HG03175 (cell line): ENCODE measurements around the gene GSC2.
"Not testable (repeated sequence)": the region's sequence is repeated elsewhere in the genome, so short reads cannot be mapped to it uniquely, and the experiment has no call there.

Source experiments
- ATAC-seq: cut with Tn5 transposase; IDR thresholded peaks from one replicate; pipeline ENCODE4 v1.9.1; 2021; ENCODE audit warnings: mild to moderate bottlenecking, moderate library complexity; ENCODE audit not compliant: unreplicated experiment

GSC2 gene

GRCh38 chr22:19156109-19156508 lies 6.0 kb upstream of the GSC2 start:
- ATAC-seq, result not testable (repeated sequence)

- ATAC-seq, result no peak
Observed at GRCh38 chr22:19152942-19153883, 3.1 kb upstream of the GSC2 start.

DNA sequence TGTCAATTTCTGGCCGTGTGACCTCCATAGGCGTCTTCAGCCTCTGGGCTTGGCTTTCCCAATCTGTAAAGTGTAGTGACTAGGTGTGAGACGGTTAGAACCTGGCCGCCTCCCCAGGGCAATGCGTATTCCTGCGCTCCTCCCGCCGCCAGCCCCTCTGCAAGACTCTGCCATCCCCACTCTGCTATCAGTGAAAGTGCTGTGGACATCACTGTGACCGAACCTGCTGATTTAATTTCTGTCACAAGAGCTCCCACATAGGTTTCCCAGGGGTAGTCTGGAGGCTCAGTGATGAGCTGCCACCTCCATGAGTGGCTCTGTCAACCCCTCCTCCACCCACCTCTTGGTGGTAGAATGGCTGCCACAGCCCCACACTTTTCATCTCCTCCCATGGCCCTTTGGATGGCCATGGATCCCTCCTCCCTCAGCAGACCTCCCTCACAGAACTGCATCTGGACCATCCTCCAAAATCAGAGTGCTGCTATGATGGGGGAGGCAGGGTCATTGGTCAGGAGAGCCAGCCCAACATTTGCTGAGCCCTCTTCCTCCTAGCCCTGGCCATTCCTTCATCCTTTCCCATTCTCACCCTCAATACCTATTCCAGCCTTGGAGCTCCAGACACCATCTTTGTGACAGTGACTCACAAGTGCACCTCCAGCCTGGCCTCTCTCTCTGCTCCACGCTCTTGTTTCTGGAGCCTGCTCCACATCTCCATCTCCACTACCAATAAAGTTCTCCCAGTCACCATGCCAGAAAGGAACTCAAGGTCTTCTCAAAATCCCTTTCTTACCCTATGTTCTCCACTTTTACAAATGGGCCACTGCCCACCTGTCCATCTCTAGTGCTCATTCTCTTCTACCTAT lies 1.5 kb upstream of the GSC2 start:
- no peak for ATAC-seq

DNA sequence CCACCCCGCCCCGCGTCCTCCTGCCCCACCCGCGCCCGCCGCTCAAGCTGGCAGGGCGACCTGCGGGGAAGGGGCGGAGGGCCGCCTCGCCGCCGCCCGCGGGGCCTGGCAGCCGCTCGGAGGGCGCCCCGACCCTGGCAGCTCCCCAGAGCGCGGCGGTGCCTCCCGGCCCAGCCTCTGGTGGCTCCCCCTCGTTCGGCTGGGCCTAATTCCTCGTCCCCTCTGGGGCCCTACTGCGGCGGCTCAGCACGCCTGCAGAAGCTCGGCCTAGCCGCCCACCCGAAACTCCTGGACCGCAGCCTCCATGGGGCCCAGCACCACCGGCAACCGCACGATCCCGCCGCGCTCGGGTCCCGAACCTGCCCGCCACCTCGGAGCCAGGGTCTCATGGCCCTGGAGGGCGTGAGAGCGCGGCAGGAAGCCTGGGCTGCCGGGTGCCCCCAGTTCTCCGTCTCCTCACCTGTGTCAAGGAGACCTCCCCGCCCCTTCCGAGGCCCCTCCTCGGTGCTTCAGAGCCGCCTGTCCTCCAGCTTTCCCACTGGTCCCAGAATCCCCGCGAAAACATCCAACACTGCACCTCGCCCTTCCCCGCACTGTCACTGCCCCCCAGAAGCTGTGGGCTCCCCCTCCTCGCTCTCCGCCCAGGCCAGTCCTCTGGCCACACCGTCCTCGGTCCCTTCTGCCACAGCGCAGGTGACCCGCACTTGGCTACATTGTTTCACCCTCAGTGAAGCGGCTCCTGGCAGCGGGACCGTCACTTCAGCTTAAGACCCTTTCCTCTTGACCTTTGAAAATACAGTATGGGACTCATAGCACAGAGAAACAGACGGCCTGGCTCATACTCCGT lies 613 bp upstream of the GSC2 start:
- no peak for ATAC-seq

DNA sequence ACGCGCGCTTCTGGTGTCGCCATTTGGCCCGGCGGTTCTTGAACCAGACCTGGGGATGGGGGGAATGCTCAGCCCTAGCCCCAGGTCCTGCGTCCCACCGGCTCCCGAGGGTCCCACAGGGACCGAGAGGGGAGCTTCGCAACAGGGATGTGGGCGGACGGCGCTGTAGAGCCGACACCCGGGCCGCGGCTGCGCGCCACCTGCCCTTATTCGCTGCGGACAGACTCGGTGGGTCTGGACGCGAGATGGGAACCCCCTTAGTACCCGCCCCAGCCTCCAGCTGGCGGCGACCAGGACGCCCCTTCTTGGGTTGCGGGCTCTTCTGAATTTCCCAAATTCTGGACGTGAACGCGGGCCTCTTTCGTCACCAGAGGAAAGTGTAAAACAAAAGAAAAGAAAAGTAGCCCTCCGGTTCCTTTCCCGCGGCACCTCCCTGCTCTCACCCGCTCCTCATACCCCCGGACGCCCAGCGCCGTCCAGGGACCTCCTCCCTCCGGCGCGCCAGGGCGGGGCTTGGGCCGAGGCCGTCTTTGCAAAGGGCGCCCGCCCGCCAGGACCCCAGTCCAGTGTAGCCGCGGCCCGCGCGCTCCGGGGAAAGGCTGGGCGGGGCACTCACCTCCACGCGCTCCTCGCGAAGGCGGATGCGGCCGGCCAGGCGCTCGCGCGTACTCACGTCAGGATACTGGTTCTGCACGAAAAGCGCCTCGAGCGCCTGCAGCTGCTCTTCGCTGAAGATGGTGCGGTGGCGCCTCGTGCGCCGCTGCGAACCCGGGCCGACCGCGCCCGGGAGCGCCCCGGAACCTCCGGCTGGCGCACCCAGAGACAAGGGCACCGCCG lies 827 bp downstream of the GSC2 start:
- ATAC-seq, result no peak

- ATAC-seq, result no peak
Observed at GRCh38 chr22:19148417-19149046, 1.6 kb downstream of the GSC2 start.

GRCh38 chr22:19147195-19147780 lies 2.8 kb downstream of the GSC2 start:
- no peak for ATAC-seq

DNA sequence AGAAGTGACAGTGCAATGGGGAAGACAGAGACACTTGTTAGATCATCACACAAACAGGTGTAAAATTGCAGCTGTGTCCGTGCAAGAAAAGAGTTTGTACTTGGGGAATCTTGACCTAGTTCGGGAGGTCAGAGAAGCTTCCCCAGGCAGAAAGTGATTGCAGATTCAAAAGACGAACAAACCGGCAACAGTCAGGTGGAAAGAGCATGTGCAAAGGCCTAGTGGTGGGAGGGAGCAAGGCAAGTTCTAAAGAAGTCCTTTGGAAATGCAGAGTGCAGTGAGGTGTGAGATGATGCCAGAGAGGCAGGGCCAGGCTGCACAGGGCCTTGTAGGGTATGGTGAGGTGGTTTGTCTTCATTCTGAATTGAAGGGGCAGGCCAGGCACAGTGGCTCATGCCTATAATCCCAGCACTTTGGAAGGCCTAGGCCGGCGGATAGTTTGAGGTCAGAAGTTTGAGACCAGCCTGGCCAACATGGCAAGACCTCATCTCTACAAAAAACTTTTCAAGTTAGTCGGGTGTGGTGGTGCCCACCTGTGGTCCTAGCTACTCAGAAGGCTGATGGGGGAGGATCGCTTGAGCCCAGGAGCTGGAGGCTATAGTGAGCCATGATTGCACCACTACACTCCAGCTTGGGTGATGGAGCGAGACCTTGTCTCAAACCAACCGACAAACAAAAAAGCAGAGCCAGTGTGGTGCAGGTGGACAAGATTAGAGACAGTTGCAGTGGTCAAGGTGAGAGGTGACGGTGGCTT lies 3.7 kb downstream of the GSC2 start:
- ATAC-seq, result no peak

DNA sequence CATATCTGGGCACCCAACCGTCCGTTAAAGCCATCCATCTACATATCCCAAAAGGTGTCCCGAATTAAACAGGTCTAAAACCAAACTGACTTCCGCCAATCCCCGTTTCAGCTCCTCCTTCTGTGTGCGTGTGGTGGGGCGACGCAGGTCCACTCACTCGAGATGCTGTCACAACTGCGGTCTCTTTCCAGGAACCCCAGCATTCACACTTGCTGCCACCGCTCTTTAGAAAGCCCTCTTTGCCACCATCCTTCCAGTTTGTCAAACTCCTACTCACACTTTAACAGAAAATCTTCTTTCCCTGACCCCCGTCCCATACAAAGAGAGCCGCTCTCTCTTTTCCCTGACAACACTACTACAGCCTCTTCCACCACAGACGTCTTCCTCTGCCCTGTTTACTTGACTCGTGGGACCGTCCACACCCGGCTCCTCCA lies 6.1 kb downstream of the GSC2 start:
- ATAC-seq, result peak; percentile 7

DNA sequence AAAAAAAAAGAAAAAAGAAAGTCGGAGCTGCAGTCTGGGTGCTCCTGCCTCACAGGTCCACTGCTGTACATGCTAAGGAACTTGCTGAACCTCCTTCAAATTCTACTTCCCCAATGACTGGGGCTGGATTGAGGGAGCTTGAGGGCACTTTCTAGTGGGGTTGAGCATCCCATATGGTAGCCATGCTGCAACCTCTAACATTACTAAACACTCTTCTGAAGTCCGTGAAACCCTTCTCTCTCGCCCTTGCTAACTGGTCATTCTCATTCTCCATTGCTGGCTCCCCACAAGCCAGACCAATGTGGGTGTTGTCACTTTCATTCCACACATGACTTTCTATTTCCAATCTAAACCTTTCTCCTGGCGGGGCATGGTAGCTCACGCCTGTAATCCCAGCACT lies 6.9 kb downstream of the GSC2 start:
- ATAC-seq, result no peak

- ATAC-seq, result no peak
Observed at GRCh38 chr22:19142394-19142793, 7.7 kb downstream of the GSC2 start.

DNA sequence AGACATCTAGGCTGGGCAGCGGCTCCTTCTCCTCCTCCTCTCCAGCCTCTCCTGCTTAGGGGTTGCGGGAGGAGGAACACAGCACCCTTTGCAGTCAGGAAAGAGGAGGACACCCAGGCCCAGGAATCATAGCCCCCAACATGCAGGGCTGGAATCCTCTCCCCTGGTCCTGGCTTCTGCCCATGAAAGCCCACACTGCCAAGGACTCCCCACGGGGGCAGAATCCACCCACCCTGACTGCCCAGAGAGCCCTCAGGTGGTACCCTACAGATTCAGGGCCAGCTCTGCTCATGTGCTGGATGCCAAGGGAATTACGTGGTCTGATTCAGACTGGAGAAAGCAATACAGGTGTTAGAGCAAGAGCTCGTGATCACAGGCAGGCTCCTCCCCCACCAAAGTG lies 10.1 kb downstream of the GSC2 start:
- ATAC-seq, result no peak

DNA sequence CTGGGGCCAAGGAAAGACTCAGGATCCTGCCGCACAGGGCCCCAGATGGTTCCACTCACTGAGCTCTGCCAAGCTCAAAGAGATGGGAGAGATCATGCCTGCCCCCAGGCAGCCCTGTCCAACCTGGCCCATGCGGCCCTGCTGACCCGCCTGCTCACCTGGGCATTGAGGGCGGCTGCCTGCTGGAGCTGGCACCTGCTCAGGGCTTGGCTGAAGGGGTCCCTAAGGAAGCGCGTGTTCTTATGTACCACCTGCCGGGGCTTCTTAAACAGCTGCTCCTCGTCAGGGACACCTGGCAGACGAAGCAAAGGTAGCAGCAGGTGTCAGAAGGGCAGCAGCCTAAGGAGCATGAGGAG lies 11.1 kb downstream of the GSC2 start:
- ATAC-seq, result no peak

DNA sequence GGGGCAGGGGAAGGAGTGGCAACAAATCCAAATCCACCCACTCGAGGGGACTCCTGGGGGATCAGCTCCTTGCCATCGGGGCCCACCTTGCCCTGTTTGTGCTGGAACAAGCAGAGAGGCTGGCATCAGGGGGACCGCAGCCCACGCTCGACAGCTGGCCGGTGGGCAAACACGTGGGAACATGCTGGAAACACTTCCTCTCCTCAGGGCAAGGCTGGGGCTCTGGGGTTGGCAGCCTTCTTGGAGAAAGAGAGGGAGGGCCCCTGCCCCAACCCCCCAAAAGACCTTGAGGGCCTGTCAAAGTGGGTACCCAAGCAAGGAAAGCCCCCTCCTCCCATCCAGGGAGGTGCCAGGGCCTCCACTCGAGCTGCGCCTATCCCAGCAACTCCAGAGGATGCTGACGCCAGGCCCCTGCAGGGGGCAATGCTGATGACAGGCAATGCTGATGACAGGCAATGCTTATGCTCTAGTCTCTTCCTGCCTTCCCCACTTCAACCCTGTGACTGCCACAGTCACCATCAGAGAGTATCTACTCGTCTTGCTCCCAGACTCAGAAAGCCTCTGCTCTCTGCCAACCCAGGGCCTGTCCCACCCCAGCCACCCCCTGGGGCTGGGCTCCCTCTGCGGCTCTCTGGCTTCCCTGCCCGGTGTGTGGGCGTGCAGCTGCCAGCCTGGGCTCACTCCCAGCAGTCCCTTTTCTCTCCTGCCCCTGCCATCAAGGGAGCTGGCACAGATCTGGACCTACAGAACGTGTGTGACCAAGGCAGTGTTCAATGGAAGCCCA lies 11.7 kb downstream of the GSC2 start:
- no peak for ATAC-seq

GRCh38 chr22:19137384-19138216 lies 12.5 kb downstream of the GSC2 start:
- no peak for ATAC-seq

DNA sequence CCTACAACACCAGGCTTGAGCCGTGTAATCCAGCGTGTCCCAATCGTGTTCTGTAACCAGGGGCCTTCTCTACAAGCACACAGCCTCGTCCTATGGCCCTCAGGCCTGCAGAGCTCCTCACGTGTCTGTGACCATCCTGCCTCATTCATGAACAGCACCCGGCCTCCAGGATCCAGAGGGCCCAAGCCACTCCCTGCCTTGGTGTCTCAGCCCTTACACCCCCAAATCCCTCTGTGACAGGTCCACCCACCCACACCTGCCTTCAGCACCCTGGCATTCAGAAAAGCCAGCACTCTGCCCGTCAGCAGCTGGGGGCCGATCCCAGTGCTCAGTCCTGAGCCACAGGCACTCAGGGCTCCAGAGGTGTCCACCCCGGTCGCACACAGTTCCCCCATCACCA lies 13.2 kb downstream of the GSC2 start:
- ATAC-seq, result no peak

GRCh38 chr22:19134874-19135273 lies 15.2 kb downstream of the GSC2 start:
- no peak for ATAC-seq
